Type B pancreatic cell (in vitro differentiated cells): Measurements from ENCODE around the gene SMPD4. TPM values are rescaled to one million over a fixed set of nuclear protein-coding genes. Genes with fewer than 3 reads are reported as not detected.
"Not testable (repeated sequence)": the region's sequence is repeated elsewhere in the genome, so short reads cannot be mapped to it uniquely, and the experiment has no call there.

Experiments used
- DNase-seq: peaks from one replicate; pipeline ENCODE4 v3.0.0; 2021; ENCODE audit warnings: mixed read lengths; ENCODE audit not compliant: unreplicated experiment; ENCODE audit errors: extremely low spot score
- H3K27ac Mint-ChIP-seq: 2 replicates; pipeline ENCODE4 v1.8.0; 2021; ENCODE audit warnings: mild to moderate bottlenecking, mixed read lengths
- H3K27me3 Mint-ChIP-seq: 2 replicates; pipeline ENCODE4 v1.8.0; 2021; ENCODE audit warnings: mixed read lengths
- H3K36me3 Mint-ChIP-seq: 2 replicates; pipeline ENCODE4 v1.8.0; 2021; ENCODE audit warnings: mixed read lengths
- H3K4me1 Mint-ChIP-seq: one replicate; pipeline ENCODE4 v1.8.0; 2021; ENCODE audit warnings: mixed read lengths; ENCODE audit not compliant: unreplicated experiment
- H3K4me3 Mint-ChIP-seq: 2 replicates; pipeline ENCODE4 v1.8.0; 2021; ENCODE audit warnings: mild to moderate bottlenecking, mixed read lengths
- H3K9me3 Mint-ChIP-seq: 2 replicates; pipeline ENCODE4 v1.8.0; 2021; ENCODE audit warnings: mixed read lengths
- CTCF ChIP-seq: fragments of 200-600 bp; sonication (generic); conservative IDR thresholded peaks from 2 replicates; pipeline ENCODE4 v1.5.0; 2021; ENCODE audit warnings: antibody characterized with exemption, mild to moderate bottlenecking
- total RNA-seq: library from RNA; stranded (reverse); gene quantifications from 2 replicates; pipeline ENCODE4 v1.2.1, GENCODE V29; 2021; ENCODE audit warnings: low replicate concordance

The SMPD4 gene
- total RNA-seq, 1 donor from 2014 or later: 79.6 TPM

GRCh38 chr2:130198343-130198742, 16.9 kb upstream of the SMPD4 start, which contains the start of gene TUBA3E:
Gene TUBA3E, minus strand, starts transcription at chr2:130198439. Its CDS starts 79 bp downstream, at chr2:130198360.
- no peak within 1 kb of the TSS for H3K27ac Mint-ChIP-seq
- H3K27me3 Mint-ChIP-seq: peaks cover 4% of the 10 kb centered on the region
- H3K36me3 Mint-ChIP-seq: no peaks in the 10 kb centered on the region
- no peak within 1 kb of the TSS for H3K4me3 Mint-ChIP-seq
- DNase-seq: no peak
- H3K9me3 Mint-ChIP-seq: no peaks in the 10 kb centered on the region
- peaks cover 3% of the 10 kb centered on the region for H3K4me1 Mint-ChIP-seq
- no peak for TF ChIP-seq CTCF

GRCh38 chr2:130196052-130196451, 14.7 kb upstream of the SMPD4 start:
- not testable (repeated sequence) for H3K27me3 Mint-ChIP-seq, H3K9me3 Mint-ChIP-seq, H3K27ac Mint-ChIP-seq, H3K36me3 Mint-ChIP-seq, DNase-seq, H3K4me1 Mint-ChIP-seq, H3K4me3 Mint-ChIP-seq

- not testable (repeated sequence) for DNase-seq, H3K4me3 Mint-ChIP-seq, H3K9me3 Mint-ChIP-seq, H3K27me3 Mint-ChIP-seq, H3K4me1 Mint-ChIP-seq, H3K36me3 Mint-ChIP-seq, H3K27ac Mint-ChIP-seq
These were observed 13.8 kb upstream of the SMPD4 start for GRCh38 chr2:130195089-130195635.

- H3K36me3 Mint-ChIP-seq, H3K4me1 Mint-ChIP-seq, H3K27me3 Mint-ChIP-seq, DNase-seq, H3K27ac Mint-ChIP-seq, H3K9me3 Mint-ChIP-seq, H3K4me3 Mint-ChIP-seq: not testable (repeated sequence)
These were observed 12.4 kb upstream of the SMPD4 start for GRCh38 chr2:130193824-130194223.

GRCh38 chr2:130192451-130192850, 11.0 kb upstream of the SMPD4 start:
- H3K27me3 Mint-ChIP-seq, H3K4me1 Mint-ChIP-seq, H3K27ac Mint-ChIP-seq, H3K9me3 Mint-ChIP-seq, DNase-seq, H3K36me3 Mint-ChIP-seq, H3K4me3 Mint-ChIP-seq: not testable (repeated sequence)

GRCh38 chr2:130191319-130191718, 9.9 kb upstream of the SMPD4 start:
- not testable (repeated sequence) for H3K27ac Mint-ChIP-seq, H3K36me3 Mint-ChIP-seq, H3K9me3 Mint-ChIP-seq, H3K4me1 Mint-ChIP-seq, H3K4me3 Mint-ChIP-seq, DNase-seq, H3K27me3 Mint-ChIP-seq

GRCh38 chr2:130190237-130190636, 8.8 kb upstream of the SMPD4 start:
- Mint-ChIP-seq H3K9me3 (no peaks in the 10 kb centered on the region), H3K27me3 (no peaks in the 10 kb centered on the region), H3K27ac (no peak overlapping the region), H3K4me1 (no peaks in the 10 kb centered on the region), H3K36me3 (no peaks in the 10 kb centered on the region), H3K4me3 (no peak overlapping the region)
- TF ChIP-seq CTCF: no peak
- DNase-seq: no peak

- H3K27ac Mint-ChIP-seq, H3K27me3 Mint-ChIP-seq, H3K4me1 Mint-ChIP-seq, H3K4me3 Mint-ChIP-seq, H3K36me3 Mint-ChIP-seq, H3K9me3 Mint-ChIP-seq, DNase-seq: not testable (repeated sequence)
These were observed 7.6 kb upstream of the SMPD4 start for GRCh38 chr2:130188958-130189357.

- H3K4me3 Mint-ChIP-seq, H3K9me3 Mint-ChIP-seq, H3K36me3 Mint-ChIP-seq, H3K4me1 Mint-ChIP-seq, H3K27ac Mint-ChIP-seq, H3K27me3 Mint-ChIP-seq, DNase-seq: not testable (repeated sequence)
These were observed 6.7 kb upstream of the SMPD4 start for GRCh38 chr2:130187859-130188792.
